Hematopoietic multipotent progenitor cell (in vitro differentiated cells): ENCODE data around the gene SLC22A7. TPM values are rescaled to one million over a fixed set of nuclear protein-coding genes. Genes with fewer than 3 reads are reported as not detected.

Experiments
- DNase-seq, 3 donors: peaks; one replicate each; pipeline ENCODE4 v3.0.0-alpha.2; 2011 to 2015; ENCODE audit warnings: low read depth in 2 of 3, low spot score in 2 of 3
- total RNA-seq: library from RNA; depleted of rRNA; stranded (reverse); fragments of >200 nt; gene quantifications from one replicate; pipeline ENCODE4 v1.2.3, GENCODE V29; 2012

Gene SLC22A7, protein sequence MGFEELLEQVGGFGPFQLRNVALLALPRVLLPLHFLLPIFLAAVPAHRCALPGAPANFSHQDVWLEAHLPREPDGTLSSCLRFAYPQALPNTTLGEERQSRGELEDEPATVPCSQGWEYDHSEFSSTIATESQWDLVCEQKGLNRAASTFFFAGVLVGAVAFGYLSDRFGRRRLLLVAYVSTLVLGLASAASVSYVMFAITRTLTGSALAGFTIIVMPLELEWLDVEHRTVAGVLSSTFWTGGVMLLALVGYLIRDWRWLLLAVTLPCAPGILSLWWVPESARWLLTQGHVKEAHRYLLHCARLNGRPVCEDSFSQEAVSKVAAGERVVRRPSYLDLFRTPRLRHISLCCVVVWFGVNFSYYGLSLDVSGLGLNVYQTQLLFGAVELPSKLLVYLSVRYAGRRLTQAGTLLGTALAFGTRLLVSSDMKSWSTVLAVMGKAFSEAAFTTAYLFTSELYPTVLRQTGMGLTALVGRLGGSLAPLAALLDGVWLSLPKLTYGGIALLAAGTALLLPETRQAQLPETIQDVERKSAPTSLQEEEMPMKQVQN
- total RNA-seq = not detected

DNA sequence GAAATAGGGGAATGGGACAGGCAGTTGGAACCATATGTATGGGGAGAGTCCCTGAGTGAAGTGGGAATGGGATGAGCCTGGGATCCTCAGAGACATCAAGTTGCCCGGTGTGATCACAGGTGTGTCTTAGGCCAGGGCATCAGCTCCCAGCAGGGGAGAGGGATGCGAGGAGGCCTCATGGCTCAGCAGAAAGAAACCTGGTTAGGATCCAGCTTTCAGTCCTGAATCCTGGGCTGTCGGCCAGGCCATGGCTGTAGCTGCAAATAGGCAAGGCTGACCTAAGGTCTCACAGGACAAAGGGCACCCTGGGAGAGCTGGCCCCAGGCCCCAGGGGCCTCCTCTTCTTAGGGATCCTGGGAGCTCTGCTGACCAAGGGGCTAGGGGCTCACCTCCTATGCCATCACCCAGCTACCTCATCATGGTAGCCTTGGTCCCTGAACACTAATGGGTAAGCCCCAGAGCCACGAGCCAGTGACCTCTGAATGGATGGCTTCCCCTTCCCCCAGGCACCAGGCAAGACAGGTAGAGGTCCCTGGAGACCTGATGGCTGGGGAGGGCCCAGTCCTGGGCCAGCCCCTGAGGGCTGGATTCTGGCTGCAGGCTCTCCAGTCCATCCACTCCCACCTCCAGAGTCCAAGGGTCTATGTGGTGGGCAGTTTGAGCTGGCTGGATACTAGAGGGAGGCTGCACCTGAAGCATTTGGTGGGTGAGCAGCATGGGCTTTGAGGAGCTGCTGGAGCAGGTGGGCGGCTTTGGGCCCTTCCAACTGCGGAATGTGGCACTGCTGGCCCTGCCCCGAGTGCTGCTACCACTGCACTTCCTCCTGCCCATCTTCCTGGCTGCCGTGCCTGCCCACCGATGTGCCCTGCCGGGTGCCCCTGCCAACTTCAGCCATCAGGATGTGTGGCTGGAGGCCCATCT, at the start of gene SLC22A7:
Gene SLC22A7, plus strand, starts transcription at position 617 of the 921 bp plus-strand sequence. Its CDS starts 99 bp downstream, at position 716.
- DNase-seq = no peak

DNA sequence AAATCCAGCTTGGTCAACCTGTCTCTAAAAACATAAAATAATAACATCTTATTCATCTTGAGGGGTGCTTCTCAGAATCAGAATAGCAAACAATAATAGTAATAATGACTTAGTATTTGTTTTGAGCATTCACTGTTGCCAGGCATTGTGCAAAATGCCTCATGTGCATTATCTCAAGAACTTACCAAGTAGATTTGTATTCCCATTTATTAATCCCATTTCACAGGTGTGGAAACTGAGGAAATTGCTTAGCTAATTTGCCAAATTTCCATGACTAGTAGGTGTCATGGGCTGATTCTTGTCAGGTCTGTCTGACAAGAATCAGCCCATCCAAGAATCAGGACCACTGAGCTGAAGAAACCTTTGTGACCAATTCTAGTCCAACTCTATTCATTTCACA, 49.3 kb upstream of the SLC22A7 start:
- no peak for DNase-seq

DNA sequence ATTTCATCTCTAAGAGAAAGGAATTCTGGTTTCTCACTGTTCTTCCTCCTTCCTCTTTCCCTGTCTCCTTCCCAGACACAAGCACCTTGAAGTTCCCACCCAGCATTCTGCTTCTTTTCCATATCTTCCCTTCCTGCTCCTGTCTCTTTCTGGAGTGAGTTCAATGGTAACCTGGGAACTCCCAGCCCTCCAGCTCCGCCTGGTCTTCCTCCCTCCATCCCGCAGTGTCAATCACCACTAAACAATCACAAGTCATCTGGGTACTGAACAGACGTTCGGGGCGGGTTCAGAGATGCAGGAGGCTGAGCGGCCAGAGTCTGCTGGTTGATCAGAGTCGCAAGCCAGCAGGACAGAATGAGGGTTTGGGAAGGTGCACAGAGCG, 47.1 kb upstream of the SLC22A7 start:
- DNase-seq = no peak

DNA sequence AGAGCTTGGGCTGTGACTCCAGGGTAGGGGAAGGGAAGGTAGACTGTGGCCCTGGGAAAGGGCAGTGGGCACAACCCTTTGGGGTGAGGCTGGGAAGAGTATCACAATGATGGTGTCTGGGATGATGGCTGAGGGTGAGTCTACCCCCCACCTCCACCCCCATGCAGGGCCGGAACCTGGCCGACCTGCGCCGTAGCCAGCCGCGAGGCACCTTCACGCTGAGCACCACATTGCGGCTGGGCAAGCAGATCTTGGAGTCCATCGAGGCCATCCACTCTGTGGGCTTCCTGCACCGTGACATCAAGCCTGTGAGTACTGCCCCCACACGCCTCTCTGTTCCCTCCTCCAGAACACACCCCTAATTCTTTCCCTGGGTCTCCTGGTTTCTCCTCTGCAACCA, 44.7 kb upstream of the SLC22A7 start:
- DNase-seq = no peak

DNA sequence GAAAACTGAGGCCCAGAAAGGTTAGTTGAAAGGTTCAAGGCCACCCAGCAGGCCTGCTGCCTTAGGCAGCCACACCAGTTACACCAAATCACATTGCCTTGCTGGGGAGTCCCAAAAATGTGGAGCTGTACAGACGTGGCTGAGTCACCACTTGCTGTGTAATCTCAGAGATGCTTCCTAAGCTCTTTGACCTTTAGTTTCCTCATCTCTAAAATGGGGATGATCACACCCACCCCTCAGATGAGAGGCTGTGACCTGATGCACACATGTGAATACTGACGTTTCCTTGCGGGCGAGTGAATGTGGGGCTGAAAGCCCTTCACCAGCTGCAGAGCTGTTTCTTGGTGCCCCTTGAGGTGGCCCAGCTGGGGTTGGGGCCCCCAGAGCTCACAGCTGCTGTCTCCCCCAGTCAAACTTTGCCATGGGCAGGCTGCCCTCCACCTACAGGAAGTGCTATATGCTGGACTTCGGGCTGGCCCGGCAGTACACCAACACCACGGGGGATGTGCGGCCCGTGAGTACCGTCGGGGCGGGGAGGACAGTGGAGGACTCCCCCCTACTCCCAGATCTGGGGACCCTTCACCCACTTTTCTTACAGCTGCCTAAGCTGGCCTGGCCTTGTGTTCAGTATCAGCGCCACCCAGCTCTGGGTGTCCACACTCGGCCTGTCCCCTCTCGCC, 43.8 kb upstream of the SLC22A7 start:
- DNase-seq = no peak

DNA sequence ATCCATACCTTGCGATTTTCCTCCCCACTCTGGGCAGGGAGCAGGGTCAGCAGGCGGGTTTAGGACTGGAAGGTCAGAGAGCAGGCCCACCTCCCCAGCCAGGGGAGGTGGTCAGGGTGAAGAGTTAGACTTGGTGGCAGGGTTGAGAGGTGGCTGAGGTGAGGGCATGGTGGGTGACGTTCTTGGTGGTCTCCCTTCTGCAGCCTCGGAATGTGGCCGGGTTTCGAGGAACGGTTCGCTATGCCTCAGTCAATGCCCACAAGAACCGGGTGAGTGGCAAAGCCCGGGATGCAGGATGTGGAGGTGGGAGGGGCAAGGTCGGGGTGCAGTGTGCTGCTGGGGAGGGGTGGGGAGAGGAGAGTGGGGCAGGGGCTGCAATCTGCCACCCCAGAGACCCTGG, 43.2 kb upstream of the SLC22A7 start:
- DNase-seq = no peak

DNA sequence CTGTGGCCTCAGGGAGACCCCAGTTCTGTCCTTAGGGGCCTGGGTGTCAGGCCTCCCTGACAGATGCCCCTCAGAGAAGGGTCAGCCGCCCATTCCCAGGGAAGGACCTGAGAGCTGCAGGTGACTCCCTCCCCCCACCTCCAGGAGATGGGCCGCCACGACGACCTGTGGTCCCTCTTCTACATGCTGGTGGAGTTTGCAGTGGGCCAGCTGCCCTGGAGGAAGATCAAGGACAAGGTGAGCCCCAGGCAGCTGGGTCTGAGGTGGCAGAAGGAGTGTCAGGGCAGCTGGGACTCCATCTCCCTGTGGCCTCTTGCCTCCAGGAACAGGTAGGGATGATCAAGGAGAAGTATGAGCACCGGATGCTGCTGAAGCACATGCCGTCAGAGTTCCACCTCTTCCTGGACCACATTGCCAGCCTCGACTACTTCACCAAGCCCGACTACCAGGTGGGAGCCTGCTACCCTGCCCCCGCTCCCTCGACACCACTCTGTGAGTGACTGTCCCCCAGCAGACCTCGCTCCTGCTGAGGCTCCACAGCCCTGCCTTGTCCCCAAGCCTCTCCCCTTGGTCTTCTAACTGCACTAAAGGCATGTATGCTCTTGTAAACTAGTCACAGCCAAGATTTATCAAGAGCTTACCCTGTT, 42.5 kb upstream of the SLC22A7 start:
- no peak for DNase-seq

DNA sequence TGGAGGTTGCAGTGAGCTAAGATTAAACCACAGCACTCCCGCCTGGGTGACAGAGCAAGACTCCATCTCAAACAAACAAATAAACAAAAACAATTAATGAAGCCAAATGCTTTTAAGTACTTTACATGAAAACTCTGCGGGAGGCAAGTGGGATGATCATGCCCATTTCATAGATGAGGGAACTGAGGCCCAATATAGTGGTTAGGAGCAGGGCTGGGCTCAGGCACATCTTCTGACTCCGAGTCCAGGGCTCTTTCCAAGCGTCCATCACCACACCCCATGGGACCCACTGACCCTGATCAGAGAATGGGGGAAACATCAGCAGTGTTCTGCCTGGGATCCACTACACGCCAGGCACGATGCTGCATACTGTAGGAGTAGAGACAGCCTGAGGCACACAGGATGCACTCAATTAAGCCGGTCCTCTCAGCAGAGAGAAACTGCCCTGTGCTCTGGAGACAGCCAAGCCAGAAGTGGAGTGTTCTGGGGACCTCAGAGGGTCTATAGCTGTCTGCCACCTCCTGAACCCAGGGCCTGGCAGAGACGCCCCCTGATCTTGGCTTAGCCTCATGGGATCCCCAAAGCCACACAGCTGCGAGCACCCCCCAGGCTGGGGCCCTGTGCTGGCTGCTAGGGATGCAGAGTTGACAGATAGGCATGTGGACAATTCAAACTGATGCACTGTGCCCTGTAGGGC, 41.2 kb upstream of the SLC22A7 start:
- DNase-seq = no peak

DNA sequence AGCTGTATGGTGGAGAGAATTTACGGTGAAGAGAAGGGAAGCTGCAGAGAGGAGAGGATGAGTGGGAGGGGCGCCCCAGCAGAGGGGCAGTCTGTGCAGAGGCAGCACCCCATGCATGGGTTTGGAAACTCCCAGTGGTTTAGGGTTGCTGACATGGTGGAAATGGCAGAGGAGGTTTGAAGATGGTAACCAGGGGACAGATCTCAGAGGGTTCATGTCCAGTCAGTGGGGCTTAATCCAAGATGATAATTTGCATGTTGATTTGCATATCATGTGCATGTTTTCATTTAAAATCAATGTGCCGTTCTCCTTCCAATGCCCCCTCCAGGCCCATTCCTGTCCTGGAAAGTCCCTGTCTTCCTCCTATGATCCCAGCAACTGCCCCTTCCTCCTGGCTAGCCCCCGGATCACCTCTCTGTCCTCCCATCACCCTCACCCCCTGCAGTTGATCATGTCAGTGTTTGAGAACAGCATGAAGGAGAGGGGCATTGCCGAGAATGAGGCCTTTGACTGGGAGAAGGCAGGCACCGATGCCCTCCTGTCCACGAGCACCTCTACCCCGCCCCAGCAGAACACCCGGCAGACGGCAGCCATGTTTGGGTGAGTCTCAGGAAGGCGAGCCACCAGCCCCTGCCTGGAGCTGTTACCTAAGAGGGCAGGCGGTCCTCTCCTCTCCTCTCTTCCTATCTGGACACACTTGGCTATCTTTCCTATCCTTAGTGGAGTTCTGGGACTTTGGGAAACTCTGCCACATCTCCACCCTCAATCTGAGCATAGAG, 40.5 kb upstream of the SLC22A7 start:
- DNase-seq = no peak

DNA sequence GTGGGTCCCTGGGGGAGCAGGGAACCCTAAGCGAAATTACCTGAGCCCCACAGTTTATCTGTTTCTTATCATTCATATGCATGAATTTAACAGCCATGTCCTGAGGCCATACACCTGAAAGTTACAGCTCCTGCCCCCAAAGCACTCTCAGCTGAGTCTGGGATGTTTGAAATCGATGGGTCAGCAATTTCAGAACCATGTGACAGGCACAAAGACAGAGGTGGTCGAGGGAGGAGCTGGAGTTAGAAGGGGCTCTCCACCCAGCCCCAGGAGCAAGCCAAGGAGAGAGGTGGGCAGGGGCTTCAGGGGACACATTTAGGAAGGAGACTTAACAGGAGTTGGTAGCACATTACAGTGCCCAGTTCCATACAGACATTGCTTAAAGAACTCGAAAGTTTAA, 39.9 kb upstream of the SLC22A7 start:
- no peak for DNase-seq

DNA sequence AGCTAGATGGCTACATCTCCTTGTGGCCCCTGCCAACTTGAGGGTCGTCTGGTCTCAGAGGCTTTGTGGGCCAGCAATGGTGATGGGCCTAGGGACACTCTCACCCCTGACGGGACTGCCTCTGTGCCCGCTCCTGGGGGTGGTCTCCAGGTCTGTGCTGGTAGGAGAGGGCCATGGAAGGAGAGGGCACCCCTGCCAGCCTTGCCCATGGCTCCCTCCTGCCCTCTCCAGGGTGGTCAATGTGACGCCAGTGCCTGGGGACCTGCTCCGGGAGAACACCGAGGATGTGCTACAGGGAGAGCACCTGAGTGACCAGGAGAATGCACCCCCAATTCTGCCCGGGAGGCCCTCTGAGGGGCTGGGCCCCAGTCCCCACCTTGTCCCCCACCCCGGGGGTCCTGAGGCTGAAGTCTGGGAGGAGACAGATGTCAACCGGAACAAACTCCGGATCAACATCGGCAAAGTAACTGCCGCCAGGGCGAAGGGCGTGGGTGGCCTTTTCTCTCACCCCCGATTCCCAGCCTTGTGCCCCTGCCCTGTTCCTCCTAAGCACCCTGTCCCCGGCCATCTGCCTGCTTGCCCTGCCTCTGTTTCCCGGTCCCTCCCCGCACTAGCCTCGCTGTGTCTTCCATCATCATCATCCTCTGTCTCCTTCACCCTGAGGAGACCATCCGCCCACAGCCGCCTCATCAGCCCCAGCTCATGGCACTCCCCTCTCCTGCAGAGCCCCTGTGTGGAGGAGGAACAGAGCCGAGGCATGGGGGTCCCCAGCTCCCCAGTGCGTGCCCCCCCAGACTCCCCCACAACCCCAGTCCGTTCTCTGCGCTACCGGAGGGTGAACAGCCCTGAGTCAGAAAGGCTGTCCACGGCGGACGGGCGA, 39.0 kb upstream of the SLC22A7 start:
- no peak for DNase-seq

DNA sequence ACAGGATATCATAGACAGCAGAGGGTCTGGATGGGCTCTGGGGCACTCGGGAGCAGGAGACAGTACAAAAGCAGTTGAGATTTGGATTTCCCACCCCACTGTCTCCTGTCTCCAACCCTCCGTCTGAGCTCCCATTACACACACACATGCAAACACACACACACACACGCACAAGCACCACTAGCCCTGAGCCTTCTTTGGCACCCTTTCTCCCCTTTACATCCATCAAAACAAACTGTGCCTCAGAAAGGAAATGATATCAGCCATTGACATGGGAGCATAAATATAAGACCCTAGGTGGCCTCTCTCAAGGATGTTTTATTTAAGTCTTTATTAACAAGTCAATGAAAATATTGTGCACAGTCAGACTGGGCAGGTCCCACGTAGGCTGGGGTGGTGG, 37.3 kb upstream of the SLC22A7 start:
- no peak for DNase-seq

DNA sequence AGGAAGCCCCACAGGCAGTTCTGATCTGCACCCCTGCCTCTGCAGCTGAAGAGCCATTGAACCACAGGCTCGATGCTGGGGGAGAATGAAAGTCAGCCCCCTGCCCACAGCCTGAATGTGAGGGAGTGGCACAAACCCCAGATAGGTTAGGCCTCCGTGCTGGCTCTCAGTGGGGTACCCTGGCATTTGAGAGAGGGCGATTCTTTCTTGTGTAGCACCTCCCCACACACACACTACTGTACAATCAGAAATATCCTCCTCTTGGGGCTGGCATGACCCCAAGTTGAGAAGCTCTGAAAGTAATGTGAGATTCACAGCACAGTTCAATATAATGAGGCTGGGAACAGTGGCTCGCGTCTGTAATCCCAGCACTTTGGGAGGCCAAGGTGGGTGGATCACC, 36.9 kb upstream of the SLC22A7 start:
- DNase-seq = no peak

DNA sequence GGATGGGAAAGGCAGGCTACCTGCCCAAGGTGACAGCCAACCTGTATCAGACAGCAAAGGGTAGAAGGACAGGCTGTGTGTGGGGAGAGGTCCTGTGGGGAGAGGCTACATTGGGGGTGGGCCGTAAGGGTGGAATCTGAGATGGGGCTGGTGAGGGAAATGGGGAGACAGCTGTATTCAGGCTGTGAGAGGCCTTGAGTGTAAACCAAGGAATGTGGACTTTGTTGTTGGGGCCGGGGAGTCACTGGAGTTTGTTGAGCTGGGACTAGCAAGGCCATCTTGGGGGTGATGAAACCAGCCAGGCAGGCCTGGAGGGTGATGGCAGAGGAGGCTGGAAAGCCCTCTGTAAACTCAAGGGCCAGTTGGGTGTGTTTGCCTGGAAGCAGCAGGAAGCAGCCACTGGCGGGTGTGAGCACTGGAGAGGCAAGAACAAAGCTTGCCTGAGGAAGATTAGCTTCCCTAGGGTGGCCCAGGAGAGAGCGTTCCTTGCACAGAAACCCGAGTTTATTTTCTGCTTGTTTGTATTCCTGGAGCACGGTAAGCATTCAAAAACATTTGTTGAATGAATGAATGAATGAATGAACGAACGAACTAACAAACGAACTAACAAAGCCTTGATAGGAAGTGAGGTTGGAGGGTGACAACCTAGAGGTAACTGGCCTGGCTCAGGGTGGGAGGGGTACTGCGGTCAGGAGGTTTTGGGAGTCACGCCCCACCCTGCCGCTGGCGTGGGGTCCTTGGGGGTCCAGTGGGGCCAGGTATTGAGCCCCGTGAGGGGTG, 35.9 kb upstream of the SLC22A7 start:
- no peak for DNase-seq

DNA sequence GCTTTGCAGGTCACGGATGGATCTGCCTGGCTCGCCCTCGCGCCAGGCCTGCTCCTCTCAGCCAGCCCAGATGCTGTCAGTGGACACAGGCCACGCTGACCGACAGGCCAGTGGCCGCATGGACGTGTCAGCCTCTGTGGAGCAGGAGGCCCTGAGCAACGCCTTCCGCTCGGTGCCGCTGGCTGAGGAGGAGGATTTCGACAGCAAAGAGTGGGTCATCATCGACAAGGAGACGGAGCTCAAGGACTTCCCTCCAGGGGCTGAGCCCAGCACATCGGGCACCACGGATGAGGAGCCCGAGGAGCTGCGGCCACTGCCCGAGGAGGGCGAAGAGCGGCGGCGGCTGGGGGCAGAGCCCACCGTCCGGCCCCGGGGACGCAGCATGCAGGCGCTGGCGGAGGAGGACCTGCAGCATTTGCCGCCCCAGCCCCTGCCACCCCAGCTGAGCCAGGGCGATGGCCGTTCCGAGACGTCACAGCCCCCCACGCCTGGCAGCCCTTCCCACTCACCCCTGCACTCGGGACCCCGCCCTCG, 35.2 kb upstream of the SLC22A7 start:
- DNase-seq = no peak

DNA sequence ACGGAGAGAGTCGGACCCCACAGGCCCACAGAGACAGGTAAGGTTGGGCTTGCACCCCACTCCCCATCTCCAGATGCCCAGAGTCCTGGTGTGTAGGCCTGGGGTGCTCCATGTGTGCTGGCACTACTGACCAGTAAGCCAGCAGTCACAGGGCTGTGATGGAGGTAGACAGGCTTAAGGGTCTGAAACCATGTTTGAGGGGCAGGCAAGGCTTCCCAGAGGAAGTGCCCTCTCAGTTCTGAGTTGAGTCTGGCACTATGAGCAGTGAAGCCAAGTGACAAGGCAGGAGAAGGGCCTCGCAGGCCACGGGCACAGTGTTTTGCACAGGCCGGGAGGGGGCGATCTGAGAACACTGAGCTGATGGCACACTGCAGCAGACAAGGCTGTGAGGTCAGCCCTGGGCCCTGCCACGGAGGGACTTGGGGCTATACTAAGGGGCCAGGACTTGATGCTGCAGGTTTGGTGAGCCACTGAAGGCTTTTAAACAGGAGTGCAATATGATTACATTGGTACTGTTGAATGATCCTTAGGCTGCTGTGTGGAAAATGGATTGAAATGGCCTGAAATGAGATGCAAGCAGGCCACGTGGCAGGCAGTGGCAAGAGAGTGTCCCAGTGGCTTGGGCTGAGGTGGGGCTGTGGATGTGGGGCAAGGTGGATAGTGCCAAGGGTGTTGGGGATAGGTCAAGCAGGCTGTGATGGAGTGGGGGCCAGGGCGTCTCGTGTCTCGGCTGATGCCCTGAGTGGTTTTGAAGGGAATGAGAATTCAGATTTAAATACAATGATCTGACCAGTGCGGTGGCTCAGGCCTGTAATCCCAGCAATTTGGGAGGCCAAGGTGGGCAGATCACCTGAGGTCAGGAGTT, 34.5 kb upstream of the SLC22A7 start:
- peak in 2 of 3 donors; percentile 73 to 85 for DNase-seq
